Smooth muscle cell (in vitro differentiated cells): ENCODE data around the gene HNRNPL. TPM values are rescaled to one million over a fixed set of nuclear protein-coding genes. Genes with fewer than 3 reads are reported as not detected.
A peak's percentile ranks its signal among the peaks of the same experiment; 100 is the strongest.

ENCODE experiments used
- DNase-seq: peaks from one replicate; lab custom pipeline; 2025; ENCODE audit not compliant: unreplicated experiment; lab: John Stamatoyannopoulos, UW
- H2AFZ ChIP-seq: fragments of 200-600 bp; sonication (generic); 2 replicates; pipeline ENCODE4 v1.6.0; 2016; ENCODE audit warnings: antibody characterized with exemption, low read depth, mild to moderate bottlenecking
- H3F3A ChIP-seq: fragments of 200-600 bp; sonication (generic); 2 replicates; pipeline ENCODE4 v1.6.0; 2017; ENCODE audit warnings: antibody characterized with exemption, low read depth
- H3K27ac ChIP-seq: fragments of 200-600 bp; sonication (generic); 2 replicates; pipeline ENCODE4 v1.5.1; 2016; ENCODE audit warnings: low read depth, mild to moderate bottlenecking
- H3K27me3 ChIP-seq: fragments of 200-600 bp; sonication (generic); 2 replicates; pipeline ENCODE4 v1.6.1; 2016; ENCODE audit warnings: low read depth, mild to moderate bottlenecking
- H3K36me3 ChIP-seq: fragments of 200-600 bp; sonication (generic); 2 replicates; pipeline ENCODE4 v1.5.1; 2016; ENCODE audit warnings: low read depth
- H3K4me1 ChIP-seq: fragments of 200-600 bp; sonication (generic); 2 replicates; pipeline ENCODE4 v1.5.1; 2016; ENCODE audit warnings: low read depth
- H3K4me2 ChIP-seq: fragments of 200-600 bp; sonication (generic); 2 replicates; pipeline ENCODE4 v1.6.0; 2016; ENCODE audit warnings: mild to moderate bottlenecking
- H3K4me3 ChIP-seq: fragments of 200-600 bp; sonication (generic); 2 replicates; pipeline ENCODE4 v1.5.1; 2016; ENCODE audit warnings: mild to moderate bottlenecking
- H3K79me2 ChIP-seq: fragments of 200-600 bp; sonication (generic); 2 replicates; pipeline ENCODE4 v1.6.0; 2016; ENCODE audit warnings: low read depth, mild to moderate bottlenecking
- H3K9ac ChIP-seq: fragments of 200-600 bp; sonication (generic); 2 replicates; pipeline ENCODE4 v1.6.0; 2016; ENCODE audit warnings: low read depth
- H3K9me3 ChIP-seq: fragments of 200-600 bp; sonication (generic); replicated peaks from 2 replicates; pipeline ENCODE4 v1.5.1; 2016; ENCODE audit warnings: low read depth
- H4K20me1 ChIP-seq: fragments of 200-600 bp; sonication (generic); 2 replicates; pipeline ENCODE4 v1.6.0; 2016; ENCODE audit warnings: low read depth
- WGBS: methylation state at CpG from one replicate; pipeline ENCODE4 v1.1.7; 2016; ENCODE audit warnings: low lambda C conversion rate; 5-methylcytosine and 5-hydroxymethylcytosine counted together
- polyA plus RNA-seq: library from polyadenylated mRNA; unstranded; fragments of >200 nt; fragmentation: Nextera tagmentation; extraction: Ambion mirVana; gene quantifications from 2 replicates; pipeline ENCODE4 v1.2.1, GENCODE V29; 2016
- total RNA-seq: library from RNA; depleted of rRNA; stranded (reverse); fragments of >200 nt; gene quantifications from 2 replicates; pipeline ENCODE4 v1.2.3, GENCODE V29; 2014
- TF ChIP-seq, protein P1 (sequence below): fragments of 200-600 bp; sonication (generic); IDR thresholded peaks from 2 replicates; pipeline ENCODE4 v1.5.1; 2017; ENCODE audit warnings: borderline replicate concordance, mild to moderate bottlenecking, antibody characterized with exemption; ENCODE audit not compliant: insufficient read depth, poor library complexity, severe bottlenecking

The HNRNPL gene
- total and polyA plus RNA-seq, 2 experiments from 2014 or later, result 158 to 174 TPM

DNA sequence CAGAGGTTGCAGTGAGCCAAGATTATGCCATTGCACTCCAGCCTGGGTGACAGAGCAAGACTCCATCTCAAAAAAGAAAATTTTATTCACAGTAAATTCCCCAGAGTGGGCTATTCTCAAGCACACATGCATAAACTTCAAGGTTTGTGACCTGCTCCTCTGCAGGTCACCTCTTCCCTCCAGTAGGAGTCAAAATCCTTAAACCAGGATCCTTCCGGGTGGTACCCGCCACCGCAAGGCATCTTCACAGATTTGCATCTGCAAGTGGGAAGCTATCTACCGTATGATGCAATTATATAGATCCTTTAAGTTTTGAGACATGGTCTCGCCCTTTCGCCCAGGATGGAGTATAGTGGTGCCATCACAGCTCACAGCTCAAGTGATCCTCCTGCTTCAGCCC lies 15.2 kb downstream of the HNRNPL start:
- Histone ChIP-seq H4K20me1 (peaks cover 26% of the 10 kb centered on the region), H3K9ac (no peak overlapping the region), H3K27me3 (no peaks in the 10 kb centered on the region), H3K9me3 (no peaks in the 10 kb centered on the region), H3K36me3 (peaks cover 5% of the 10 kb centered on the region), H3K79me2 (peaks cover 8% of the 10 kb centered on the region), H3K4me1 (no peaks in the 10 kb centered on the region), H3F3A (peaks cover 35% of the 10 kb centered on the region), H3K4me3 (no peak overlapping the region), H3K4me2 (no peak overlapping the region), H2AFZ (no peak overlapping the region), H3K27ac (peak overlapping the region; percentile 90)
- no peak for DNase-seq
- WGBS, result 95% methylated on average over 6 of the region's 6 CpGs
- TF ChIP-seq, protein P1, sequence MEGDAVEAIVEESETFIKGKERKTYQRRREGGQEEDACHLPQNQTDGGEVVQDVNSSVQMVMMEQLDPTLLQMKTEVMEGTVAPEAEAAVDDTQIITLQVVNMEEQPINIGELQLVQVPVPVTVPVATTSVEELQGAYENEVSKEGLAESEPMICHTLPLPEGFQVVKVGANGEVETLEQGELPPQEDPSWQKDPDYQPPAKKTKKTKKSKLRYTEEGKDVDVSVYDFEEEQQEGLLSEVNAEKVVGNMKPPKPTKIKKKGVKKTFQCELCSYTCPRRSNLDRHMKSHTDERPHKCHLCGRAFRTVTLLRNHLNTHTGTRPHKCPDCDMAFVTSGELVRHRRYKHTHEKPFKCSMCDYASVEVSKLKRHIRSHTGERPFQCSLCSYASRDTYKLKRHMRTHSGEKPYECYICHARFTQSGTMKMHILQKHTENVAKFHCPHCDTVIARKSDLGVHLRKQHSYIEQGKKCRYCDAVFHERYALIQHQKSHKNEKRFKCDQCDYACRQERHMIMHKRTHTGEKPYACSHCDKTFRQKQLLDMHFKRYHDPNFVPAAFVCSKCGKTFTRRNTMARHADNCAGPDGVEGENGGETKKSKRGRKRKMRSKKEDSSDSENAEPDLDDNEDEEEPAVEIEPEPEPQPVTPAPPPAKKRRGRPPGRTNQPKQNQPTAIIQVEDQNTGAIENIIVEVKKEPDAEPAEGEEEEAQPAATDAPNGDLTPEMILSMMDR, result no peak

DNA sequence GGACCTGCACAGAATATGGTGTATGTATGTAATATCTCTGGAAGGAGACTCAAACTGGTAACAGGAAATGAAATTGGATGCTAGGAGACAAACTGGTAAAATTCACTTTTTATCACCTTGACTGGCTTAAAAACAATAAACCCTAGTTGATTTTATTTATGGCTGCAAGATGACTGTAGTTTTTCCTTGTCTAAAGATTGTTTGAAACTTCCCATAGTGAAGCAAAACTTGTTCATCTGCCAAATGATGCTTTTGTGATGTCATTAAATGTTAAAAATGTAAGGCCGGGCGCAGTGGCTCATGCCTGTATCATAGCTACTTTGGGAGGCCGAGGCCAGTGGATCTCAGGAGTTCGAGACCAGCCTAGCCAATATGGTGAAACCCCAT lies 15.7 kb downstream of the HNRNPL start:
- Histone ChIP-seq H3K9me3 (no peaks in the 10 kb centered on the region), H3K4me2 (no peak overlapping the region), H3K27ac (peak overlapping the region; percentile 90), H3F3A (peaks cover 32% of the 10 kb centered on the region), H3K9ac (no peak overlapping the region), H4K20me1 (peaks cover 21% of the 10 kb centered on the region), H3K4me1 (no peaks in the 10 kb centered on the region), H3K79me2 (peaks cover 7% of the 10 kb centered on the region), H3K4me3 (no peak overlapping the region), H2AFZ (no peak overlapping the region), H3K27me3 (no peaks in the 10 kb centered on the region), H3K36me3 (peaks cover under 1% of the 10 kb centered on the region)
- TF ChIP-seq, protein P1, result no peak
- WGBS, result 98% methylated on average over 4 of the region's 4 CpGs
- no peak for DNase-seq

DNA sequence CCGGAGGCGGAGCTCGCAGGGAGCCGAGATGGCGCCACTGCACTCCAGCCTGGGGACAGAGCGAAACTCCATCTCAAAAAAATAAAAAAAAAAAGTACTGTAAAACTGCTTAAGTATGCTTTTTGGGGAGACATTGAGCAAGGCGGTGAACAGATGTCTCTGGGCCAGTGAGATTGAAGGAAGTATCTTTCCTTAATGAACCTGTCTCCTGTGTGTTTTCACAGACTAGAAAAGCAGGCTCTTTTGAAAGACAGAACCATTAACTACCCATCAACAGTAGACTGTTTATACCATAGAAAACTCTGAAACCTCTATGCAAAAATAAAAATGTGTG lies 16.7 kb downstream of the HNRNPL start:
- Histone ChIP-seq H2AFZ (no peak overlapping the region), H3F3A (peaks cover 30% of the 10 kb centered on the region), H3K27ac (peak overlapping the region; percentile 99), H3K27me3 (no peaks in the 10 kb centered on the region), H3K9me3 (no peaks in the 10 kb centered on the region), H3K36me3 (no peaks in the 10 kb centered on the region), H3K4me1 (no peaks in the 10 kb centered on the region), H3K79me2 (peaks cover 11% of the 10 kb centered on the region), H3K4me3 (no peak overlapping the region), H3K4me2 (no peak overlapping the region), H3K9ac (no peak overlapping the region), H4K20me1 (peaks cover 11% of the 10 kb centered on the region)
- WGBS, result 97% methylated on average over 7 of the region's 7 CpGs
- DNase-seq, result no peak
- TF ChIP-seq, protein P1, result no peak

DNA sequence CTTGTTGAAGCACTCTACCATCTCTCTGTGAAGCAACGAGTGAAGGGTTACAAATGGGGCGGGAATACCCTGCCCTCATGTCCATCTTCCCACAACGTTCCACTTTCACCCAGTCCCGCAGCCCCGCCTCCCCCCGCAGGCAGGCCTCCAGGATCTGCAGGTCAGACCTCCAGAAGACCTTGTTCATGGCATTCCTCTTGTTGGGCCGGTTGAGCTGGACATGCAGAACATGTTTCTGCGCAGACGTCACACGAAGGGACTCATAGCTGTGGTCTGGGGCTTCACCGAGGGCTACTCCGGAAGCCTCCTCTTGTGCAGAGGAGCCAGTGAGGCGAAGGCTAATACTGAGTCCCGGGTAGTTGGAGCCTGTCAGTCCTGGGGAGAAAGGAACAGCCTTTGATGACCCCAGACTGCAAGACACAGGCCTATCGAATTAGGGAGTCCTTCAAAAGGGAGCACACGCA lies 18.6 kb downstream of the HNRNPL start:
- peak; percentile 51 for DNase-seq
- peak overlapping the region; percentile 99 for H3K27ac ChIP-seq
- H3K4me1 ChIP-seq, result no peaks in the 10 kb centered on the region
- no peaks in the 10 kb centered on the region for H3K27me3 ChIP-seq
- H2AFZ ChIP-seq, result no peak overlapping the region
- peak overlapping the region; percentile 97 for H3K9ac ChIP-seq
- peak overlapping the region; percentile 85 for H3K4me2 ChIP-seq
- no peaks in the 10 kb centered on the region for H3K36me3 ChIP-seq
- no peaks in the 10 kb centered on the region for H4K20me1 ChIP-seq
- TF ChIP-seq, protein P1, result no peak
- 14% methylated on average over 16 of the region's 16 CpGs for WGBS
- no peaks in the 10 kb centered on the region for H3K9me3 ChIP-seq
- peaks cover 14% of the 10 kb centered on the region for H3F3A ChIP-seq
- H3K79me2 ChIP-seq, result peaks cover 11% of the 10 kb centered on the region
- H3K4me3 ChIP-seq, result peak overlapping the region; percentile 54
